NCI-H1417 (cell line): ENCODE results near the gene C1QTNF5.
A peak's percentile ranks its signal among the peaks of the same experiment; 100 is the strongest.

Experiments
- DNase-seq, 3 experiments: peaks; one replicate each; lab custom pipeline; 2025; lab: John Stamatoyannopoulos, UW

C1QTNF5 gene

DNA sequence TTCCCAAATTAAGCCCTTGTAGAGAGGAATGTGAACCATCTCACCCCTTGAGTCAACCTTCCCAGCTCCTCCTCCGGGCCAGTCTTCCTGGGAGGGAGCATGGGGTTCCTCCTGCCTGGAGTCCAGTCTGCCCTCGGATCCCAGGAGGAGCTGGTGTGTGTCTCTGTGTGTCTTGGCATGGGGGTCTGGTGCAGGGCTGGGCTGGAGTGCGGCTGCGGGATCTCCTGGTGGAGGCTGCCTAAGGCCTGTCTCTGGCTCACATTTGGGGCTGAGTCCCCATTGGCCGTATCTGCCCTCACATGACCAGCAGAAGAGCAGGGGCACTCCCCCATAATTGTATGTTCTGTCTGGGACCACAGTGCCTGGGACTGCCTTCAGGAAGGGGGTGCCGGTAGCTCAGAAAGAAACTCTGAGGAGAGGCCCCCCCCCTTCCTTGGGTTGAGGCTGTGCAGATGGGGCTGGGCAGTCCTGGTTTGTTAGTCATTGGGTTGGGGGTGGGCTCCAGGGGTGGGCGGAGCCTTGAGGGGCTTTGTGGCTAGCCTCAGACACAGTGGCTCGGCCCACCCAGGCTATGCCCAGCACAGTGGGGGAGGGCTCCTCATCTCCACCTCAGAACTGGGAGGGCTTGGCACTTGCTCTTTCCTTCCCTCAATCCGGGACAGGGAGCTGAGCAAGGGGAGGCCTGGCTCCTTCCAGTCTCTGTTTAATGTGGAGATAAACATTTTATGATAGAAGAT, 2.9 kb downstream of the C1QTNF5 start:
- DNase-seq = no peak

DNA sequence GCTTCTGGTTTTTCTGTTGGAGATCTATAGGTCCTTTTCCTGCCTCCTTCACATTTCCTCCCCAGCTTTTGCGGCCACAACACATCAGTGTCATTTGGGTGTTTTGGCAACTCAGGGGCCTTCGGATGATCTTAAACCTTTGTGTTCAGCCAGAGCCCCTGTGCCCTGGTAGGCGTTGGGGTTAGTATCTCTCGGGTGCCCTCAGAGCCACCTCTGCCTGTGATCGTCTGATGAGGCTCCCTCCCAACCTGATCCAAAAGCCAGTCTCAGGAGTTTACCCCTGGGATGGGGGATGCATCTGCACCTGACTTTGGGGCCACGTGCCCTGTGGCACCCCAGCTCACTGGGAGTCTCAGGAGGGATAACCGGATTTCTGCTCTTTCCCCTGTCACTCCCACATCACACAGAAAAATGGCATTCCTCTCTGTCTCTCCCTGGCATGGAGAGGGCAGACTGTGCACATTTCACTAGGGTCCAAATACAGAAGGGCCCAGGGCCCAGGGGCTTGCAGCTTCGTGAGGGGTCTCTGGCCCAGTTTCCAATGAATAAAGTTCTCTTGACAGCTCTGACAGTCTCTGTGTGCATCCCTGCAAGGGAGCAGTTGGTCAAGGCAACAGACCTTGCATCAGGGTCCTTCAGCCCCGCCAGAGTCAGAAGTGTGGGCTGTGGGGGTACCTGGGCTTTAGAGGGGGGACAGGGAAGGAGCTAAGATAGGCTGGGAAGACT, 3.8 kb downstream of the C1QTNF5 start:
- DNase-seq = no peak

DNA sequence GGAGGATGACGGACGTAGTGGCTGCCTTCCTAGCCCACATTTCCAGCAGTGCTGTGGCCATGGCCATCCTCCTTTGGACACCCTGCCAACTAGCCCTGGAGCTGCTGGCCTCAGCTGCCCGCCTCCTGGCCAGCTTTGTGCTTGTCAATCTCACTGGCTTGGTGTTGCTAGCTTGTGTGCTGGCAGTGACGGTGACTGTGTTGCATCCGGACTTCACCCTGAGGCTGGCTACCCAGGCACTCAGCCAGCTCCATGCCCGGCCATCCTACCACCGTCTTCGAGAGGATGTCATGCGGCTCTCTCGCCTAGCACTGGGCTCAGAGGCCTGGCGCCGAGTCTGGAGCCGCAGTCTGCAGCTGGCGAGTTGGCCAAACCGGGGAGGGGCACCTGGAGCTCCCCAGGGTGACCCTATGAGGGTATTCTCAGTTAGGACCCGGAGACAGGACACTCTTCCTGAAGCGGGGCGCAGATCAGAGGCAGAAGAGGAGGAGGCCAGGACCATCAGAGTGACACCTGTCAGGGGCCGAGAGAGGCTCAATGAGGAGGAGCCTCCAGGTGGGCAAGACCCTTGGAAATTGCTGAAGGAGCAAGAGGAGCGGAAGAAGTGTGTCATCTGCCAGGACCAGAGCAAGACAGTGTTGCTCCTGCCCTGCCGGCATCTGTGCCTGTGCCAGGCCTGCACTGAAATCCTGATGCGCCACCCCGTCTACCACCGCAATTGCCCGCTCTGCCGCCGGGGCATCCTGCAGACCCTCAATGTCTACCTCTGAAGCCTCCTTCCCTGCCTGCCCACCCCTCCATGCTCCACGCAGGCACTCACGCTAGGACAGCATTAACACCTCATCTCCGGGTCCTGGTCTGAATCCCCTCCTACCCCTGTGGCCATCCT, 4.8 kb downstream of the C1QTNF5 start:
- DNase-seq = no peak

GRCh38 chr11:119335091-119335654, 5.5 kb downstream of the C1QTNF5 start:
- no peak for DNase-seq

GRCh38 chr11:119334174-119334930, 6.3 kb downstream of the C1QTNF5 start, which contains the start of gene RNF26:
RNF26 (plus strand) TSS chr11:119334527; CDS start chr11:119335123, 596 bp downstream.
- peak; percentile 96 to 100 (median 98) for DNase-seq

GRCh38 chr11:119332111-119332765, 8.4 kb downstream of the C1QTNF5 start:
- no peak for DNase-seq

GRCh38 chr11:119330237-119330636, 10.4 kb downstream of the C1QTNF5 start:
- DNase-seq = no peak

DNA sequence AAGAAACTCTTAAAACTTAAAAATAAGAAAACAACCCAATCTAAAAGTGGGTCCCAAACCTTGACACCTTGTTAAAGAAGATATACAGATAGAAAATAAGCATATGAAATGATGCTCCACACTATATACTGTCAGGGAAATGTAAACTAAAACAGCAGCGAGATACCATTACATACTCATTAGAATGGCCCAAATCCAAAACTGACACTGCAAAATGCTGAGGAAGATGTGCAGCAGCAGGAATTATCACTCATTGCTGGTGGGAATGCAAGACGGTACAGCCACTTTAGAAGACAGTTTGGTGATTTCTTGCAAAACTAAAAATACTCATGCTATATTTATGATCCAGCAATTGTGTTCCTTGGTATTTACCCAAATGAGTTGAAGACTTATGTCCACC, 11.4 kb downstream of the C1QTNF5 start:
- DNase-seq = no peak

DNA sequence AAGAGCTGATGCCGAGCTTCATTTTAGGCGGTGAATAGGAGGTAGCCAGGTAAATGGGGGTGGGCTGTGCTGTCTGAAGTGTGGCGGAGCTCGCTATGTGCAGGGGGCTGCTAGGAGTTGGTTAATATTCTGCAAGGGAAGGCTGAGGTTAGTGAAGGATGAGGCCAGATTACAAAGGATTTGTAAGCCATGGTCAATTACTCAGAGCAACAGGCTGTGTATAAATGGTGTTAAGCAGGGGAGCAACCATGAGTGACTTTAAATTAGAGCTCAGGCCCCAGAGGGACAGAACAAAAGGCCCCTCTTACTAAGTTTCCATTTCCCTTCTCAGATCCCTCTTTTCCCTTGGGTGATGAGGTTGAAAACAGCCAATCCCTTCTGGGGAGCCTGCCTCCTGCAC, 16.5 kb downstream of the C1QTNF5 start:
- no peak for DNase-seq

GRCh38 chr11:119323532-119324033, 17.1 kb downstream of the C1QTNF5 start:
- peak; percentile 62 to 86 (median 64) for DNase-seq

DNA sequence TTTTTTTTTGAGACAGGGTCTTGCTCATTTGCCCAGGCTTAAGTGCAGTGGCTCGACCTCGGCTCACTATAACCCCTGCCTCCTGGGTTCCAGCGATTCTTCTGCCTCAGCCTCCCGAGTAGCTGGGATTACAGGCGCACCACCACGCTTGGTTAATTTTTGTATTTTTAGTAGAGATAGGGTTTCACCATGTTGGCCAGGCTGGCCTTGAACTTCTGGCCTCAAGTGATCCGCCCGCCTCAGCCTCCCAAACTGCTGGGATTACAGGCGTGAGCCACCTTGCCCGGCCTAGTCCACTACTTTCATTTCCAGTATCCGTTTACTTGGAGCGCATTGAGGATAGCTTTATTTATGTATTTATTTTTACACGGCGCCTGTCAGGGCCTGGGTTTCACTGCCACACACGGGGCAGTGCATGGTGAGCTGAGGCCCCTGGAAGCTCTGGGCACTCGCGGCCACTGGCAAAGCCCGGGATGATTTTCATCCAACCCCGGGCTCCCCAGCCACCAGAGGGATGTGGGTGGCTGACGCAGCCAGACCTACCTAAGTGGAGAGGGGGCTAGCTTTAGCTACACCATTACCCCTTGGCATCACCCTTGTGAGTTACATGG, 17.7 kb downstream of the C1QTNF5 start:
- DNase-seq = no peak

DNA sequence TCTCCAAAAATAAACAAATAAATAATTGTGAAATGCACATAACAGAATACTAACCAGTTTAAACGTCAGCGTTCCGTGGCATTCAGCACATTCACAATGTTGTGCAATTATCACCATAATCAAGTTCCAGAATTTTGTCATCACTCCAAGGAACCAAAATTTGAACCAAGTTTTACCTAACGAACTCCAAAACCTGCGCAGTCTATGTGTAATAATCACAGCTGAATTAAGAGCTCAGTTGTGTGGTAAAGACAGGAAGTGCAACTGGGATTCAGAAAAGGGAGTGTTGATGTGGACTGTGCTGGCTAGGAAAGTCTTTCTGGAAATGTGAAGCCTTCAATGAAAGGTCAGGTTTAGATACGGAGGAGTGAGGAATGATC, 18.3 kb downstream of the C1QTNF5 start:
- DNase-seq = no peak

GRCh38 chr11:119320776-119321524, 19.7 kb downstream of the C1QTNF5 start:
- no peak for DNase-seq

GRCh38 chr11:119320240-119320775, 20.4 kb downstream of the C1QTNF5 start:
- DNase-seq = no peak

DNA sequence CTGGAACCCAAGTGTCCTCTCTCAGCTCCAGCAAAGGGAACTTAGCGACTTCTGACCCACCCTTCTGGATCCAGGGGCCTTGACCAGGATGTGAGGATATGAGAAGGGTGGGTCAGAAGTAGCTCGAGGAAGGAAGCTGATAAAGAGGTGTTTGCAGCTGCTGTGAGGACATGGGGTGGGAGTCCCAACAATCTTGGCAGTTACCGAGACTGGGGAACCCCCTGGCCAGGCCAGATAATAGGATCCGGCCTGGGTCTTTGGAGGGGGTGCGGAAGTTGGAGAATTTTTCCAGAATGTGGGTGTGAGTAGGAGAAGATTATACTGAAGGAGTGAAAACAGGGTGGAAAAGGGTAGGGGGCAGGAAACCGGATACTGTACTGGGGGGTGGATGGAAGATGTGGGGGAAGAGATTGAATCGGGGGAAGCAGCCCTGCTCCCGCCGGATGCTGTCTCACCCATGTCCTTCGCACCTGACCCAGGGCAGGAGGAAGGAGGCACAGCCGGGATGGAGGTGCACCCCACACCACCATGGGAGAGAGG, 20.9 kb downstream of the C1QTNF5 start:
- no peak for DNase-seq

GRCh38 chr11:119319136-119319699, 21.5 kb downstream of the C1QTNF5 start:
- DNase-seq = no peak

DNA sequence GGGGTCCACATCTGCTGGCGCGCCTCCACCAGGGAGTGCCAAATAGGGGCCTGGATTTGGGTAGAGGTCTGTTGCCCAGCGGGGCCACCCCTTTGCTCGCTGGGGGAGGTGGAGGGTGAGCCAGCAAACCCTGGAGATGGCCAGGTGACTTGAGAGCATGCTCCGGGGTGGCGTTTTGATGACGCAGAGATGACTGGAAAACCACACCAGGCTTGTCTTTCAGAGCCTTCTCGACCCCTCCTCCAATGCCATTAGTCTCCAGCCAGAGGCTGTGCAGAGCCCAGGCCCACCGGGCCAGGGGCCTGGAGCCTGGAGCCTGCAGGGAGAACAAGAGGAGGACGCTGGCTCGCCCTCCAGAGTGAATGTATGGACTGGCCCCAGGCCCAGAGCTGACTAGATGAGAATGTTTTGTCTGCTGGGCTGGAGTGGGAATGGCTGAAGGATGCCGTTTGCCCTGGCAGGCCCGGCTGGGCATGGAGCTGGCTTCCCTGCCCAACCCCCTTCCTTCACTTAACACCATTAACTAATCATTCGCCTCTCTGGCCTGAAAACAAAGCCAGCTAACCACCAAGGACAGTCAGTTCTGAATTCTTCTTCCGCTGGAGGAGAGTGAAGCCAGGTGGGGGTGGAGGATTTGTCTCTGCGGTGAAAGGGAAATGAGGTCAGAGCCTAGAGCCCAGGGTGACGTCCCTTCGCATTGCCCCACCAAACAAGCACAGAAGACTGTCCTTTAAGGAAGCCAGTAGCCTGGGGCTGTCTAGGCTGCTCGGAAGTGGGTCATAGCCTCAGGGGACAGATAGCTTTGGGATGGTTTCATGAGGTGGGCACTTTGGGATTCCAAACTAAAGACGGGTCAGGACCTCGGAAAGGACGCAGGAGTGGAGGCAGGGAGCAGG, 22.2 kb downstream of the C1QTNF5 start:
- no peak for DNase-seq
